ENCODE data around the gene SIVA1.
A peak's percentile ranks its signal among the peaks of the same experiment; 100 is the strongest.

SIVA1 gene

DNA sequence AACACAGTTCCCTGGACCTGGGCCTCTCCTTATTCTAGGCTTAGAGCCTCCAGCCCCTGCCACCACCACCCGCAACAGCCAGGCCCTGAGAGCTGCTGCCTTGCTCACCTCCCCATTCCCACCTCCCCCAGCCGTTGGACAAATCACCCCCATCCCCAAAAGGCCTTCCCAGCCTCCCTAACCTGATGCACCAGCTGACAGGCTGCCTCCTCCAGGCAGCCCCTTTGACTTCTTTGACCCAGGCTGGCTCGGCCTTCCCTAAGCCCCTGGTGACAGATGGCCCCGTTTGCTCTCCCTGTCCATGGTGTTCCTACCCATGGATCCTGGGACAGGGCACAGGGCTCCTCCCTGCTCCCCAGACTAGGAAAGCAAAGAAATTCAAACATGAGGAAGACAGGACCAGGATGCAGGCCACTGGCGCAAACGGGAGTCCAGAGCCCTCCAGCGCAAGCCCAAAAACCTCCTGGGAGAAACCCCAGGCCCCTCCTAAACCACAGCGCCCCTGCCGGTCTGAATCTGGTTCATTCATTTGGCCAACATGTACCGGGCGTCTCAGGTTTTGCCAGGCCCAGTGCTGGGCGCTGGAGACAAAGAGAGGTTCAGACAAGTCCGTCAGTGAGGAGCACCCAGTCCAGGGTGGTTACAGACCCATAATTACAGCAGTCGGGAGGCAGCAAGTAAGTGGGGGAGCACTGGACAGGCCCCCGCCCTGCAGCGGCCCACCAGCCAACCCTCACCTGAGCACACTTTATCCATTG is 40.2 kb downstream of the SIVA1 start:
- H3K4me1 Mint-ChIP-seq (ENCODE audit: low read depth): peaks cover 49% of the 10 kb centered on the region
- H3K27me3 Mint-ChIP-seq: no peaks in the 10 kb centered on the region
- peak overlapping the region; percentile 92 for H3K4me3 Mint-ChIP-seq
- peak overlapping the region; percentile 86 for H3K27ac Mint-ChIP-seq
- H3K36me3 Mint-ChIP-seq (ENCODE audit: low read depth): peaks cover 46% of the 10 kb centered on the region
- no peaks in the 10 kb centered on the region for H3K9me3 Mint-ChIP-seq
- DNase-seq: no peak

GRCh38 chr14:104793703-104793959 is 40.7 kb downstream of the SIVA1 start:
- Mint-ChIP-seq H3K27me3 (no peaks in the 10 kb centered on the region), H3K36me3 (ENCODE audit: low read depth) (peaks cover 43% of the 10 kb centered on the region), H3K27ac (peak overlapping the region; percentile 86), H3K9me3 (no peaks in the 10 kb centered on the region), H3K4me3 (peak overlapping the region; percentile 92), H3K4me1 (ENCODE audit: low read depth) (peaks cover 46% of the 10 kb centered on the region)
- no peak for DNase-seq

GRCh38 chr14:104794099-104794498 is 41.2 kb downstream of the SIVA1 start:
- peak; percentile 71 for DNase-seq
- Mint-ChIP-seq H3K36me3 (ENCODE audit: low read depth) (peaks cover 38% of the 10 kb centered on the region), H3K4me3 (peak overlapping the region; percentile 92), H3K9me3 (no peaks in the 10 kb centered on the region), H3K4me1 (ENCODE audit: low read depth) (peaks cover 46% of the 10 kb centered on the region), H3K27ac (peak overlapping the region; percentile 86), H3K27me3 (peaks cover 3% of the 10 kb centered on the region)

- H3K4me3 Mint-ChIP-seq: peak overlapping the region; percentile 92
- peaks cover 43% of the 10 kb centered on the region for H3K4me1 Mint-ChIP-seq (ENCODE audit: low read depth)
- no peaks in the 10 kb centered on the region for H3K9me3 Mint-ChIP-seq
- peak overlapping the region; percentile 86 for H3K27ac Mint-ChIP-seq
- DNase-seq: peak; percentile 53
- H3K27me3 Mint-ChIP-seq: peaks cover 6% of the 10 kb centered on the region
- peaks cover 33% of the 10 kb centered on the region for H3K36me3 Mint-ChIP-seq (ENCODE audit: low read depth)
Measured at GRCh38 chr14:104794631-104794992, 41.7 kb downstream of the SIVA1 start.

- peak; percentile 59 for DNase-seq
- peak within 1 kb of the TSS; percentile 92 for H3K4me3 Mint-ChIP-seq
- H3K27me3 Mint-ChIP-seq: peaks cover 6% of the 10 kb centered on the region
- no peaks in the 10 kb centered on the region for H3K9me3 Mint-ChIP-seq
- peak within 1 kb of the TSS; percentile 86 for H3K27ac Mint-ChIP-seq
- peaks cover 29% of the 10 kb centered on the region for H3K36me3 Mint-ChIP-seq (ENCODE audit: low read depth)
- peaks cover 43% of the 10 kb centered on the region for H3K4me1 Mint-ChIP-seq (ENCODE audit: low read depth)
Measured at GRCh38 chr14:104794993-104795780, 42.2 kb downstream of the SIVA1 start, which contains the start of gene AKT1. Gene AKT1, minus strand, starts transcription at chr14:104795748. Its CDS starts 3,105 bp downstream, at chr14:104792643.

DNA sequence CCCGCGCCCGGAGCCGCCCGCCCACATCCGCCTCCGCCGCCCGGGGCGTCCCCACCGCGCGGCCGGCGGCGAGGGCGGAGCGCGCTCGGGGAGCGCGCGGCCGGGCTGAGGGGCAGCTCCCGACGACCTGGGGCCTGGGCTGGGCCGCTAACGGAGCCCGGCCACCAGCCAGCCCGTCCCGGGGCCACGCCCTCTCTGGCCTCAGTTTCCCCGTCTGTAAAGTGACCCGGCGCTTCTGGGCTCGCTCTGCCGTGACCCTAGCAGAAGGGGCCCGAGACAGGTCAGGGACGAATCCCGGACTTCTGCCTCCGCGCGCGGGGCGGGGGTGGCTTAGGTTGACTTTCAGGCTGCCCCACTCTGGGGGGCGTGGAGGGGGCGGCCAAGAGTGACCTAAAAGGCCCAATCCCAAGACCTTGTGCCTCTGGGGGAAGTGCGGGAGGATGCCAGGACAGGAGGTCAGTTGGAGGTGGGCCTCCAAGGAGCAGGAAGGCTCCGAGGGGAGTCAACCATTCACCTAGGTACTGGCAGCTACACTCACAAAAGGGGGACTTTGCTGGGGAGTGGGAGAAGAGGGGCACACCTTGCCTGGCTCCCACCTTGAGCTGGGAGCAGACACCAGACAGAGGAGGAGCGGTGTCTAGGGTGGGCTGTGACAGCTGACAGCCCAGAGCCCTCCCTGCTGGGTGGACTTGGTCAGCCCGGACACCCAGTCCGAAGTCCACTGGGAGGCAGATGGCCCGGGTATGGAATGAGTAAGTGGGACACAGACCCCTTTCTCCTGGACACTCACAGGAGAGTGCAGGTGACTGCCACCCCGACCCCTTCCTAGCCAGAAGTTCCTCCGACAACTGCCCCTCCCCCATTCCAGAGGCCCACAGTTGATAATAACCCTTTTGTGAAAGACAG is 43.1 kb downstream of the SIVA1 start:
- H3K27me3 Mint-ChIP-seq: peaks cover 6% of the 10 kb centered on the region

DNA sequence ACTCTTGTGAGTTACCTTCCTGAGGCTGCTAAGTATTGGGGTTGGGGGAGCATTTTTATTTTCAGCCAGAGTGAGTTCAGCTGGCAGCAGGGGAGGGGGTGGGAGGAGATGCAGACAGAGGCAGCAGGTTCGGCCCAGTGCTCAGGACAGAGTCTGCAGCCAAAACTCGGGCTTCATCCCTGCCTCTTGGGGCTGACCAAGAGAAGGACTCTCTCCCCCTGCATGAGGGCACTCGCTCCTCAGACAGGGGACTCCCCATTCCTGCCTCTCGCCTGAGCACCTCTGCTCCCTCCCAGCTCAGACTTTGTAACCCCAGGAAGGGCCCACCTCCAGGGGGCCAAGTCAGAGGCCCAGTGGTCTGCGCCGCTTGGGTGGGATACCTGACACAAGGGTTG is 43.7 kb downstream of the SIVA1 start:
- peaks cover 44% of the 10 kb centered on the region for H3K4me1 Mint-ChIP-seq (ENCODE audit: low read depth)

More for the DNA sequence above, 43.1 kb downstream of the SIVA1 start:
- Mint-ChIP-seq H3K36me3 (ENCODE audit: low read depth) (peaks cover 24% of the 10 kb centered on the region), H3K4me3 (peak overlapping the region; percentile 72), H3K4me1 (ENCODE audit: low read depth) (peaks cover 40% of the 10 kb centered on the region), H3K9me3 (no peaks in the 10 kb centered on the region), H3K27ac (peak overlapping the region; percentile 83)
- DNase-seq: peak; percentile 76

DNA sequence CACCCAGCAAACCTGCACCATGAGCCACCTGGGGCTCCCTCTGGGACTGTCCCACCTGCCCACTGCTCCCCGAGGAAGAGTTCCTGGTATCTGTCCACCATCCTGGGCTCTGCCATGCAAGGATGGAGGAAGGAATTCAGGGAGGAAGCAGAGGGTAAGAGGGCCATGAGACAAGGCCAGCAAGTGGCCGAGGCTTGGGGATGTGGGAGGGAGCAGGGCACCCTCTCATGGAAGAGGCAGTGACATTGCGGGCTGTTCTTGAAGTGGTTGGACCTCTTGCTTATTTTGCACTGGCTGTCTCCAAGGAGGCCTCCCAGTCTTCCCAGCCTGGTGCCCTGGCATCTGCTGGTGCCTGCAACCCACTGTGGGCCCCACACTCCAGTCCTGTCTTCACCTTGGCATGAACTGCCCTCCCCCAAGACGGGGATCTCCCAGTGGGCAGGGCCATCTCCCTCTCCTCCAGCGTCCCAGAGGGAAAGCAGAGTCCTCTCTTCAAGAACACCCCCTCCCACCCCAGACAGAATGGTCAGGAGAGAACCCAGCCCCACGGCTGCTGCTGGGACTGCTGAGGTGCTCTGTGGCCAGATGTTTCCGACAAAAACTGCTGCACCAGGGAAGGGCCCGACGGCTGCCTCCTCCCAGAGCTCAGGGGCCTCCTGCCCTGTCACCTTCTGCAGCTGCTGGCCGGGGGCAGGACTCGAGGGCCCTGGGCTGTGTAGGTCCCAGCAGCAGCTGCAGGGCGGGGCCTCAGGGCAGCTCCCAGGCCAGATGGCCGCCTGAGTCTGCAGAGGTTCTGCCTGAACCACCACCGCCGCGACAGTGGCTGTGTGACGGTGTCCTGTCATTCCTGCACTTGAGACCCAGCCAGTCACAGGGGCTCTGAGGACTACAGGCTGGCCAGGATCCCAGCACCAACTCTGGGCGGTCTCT is 44.4 kb downstream of the SIVA1 start:
- H3K27me3 Mint-ChIP-seq: peaks cover 6% of the 10 kb centered on the region
- peaks cover 51% of the 10 kb centered on the region for H3K4me1 Mint-ChIP-seq (ENCODE audit: low read depth)
- DNase-seq: no peak
- H3K9me3 Mint-ChIP-seq: no peaks in the 10 kb centered on the region
- H3K27ac Mint-ChIP-seq: peak overlapping the region; percentile 33
- peaks cover 17% of the 10 kb centered on the region for H3K36me3 Mint-ChIP-seq (ENCODE audit: low read depth)
- no peak overlapping the region for H3K4me3 Mint-ChIP-seq

More for the DNA sequence above, 43.7 kb downstream of the SIVA1 start:
- Mint-ChIP-seq H3K27ac (no peak overlapping the region), H3K4me3 (peak overlapping the region; percentile 72), H3K36me3 (ENCODE audit: low read depth) (peaks cover 18% of the 10 kb centered on the region), H3K9me3 (no peaks in the 10 kb centered on the region), H3K27me3 (peaks cover 6% of the 10 kb centered on the region)
- no peak for DNase-seq

- Mint-ChIP-seq H3K36me3 (ENCODE audit: low read depth) (peaks cover 12% of the 10 kb centered on the region), H3K27me3 (peaks cover 6% of the 10 kb centered on the region), H3K4me1 (ENCODE audit: low read depth) (peaks cover 43% of the 10 kb centered on the region), H3K4me3 (no peak overlapping the region), H3K9me3 (no peaks in the 10 kb centered on the region), H3K27ac (no peak overlapping the region)
- no peak for DNase-seq
Measured at GRCh38 chr14:104798300-104799243, 45.6 kb downstream of the SIVA1 start.

DNA sequence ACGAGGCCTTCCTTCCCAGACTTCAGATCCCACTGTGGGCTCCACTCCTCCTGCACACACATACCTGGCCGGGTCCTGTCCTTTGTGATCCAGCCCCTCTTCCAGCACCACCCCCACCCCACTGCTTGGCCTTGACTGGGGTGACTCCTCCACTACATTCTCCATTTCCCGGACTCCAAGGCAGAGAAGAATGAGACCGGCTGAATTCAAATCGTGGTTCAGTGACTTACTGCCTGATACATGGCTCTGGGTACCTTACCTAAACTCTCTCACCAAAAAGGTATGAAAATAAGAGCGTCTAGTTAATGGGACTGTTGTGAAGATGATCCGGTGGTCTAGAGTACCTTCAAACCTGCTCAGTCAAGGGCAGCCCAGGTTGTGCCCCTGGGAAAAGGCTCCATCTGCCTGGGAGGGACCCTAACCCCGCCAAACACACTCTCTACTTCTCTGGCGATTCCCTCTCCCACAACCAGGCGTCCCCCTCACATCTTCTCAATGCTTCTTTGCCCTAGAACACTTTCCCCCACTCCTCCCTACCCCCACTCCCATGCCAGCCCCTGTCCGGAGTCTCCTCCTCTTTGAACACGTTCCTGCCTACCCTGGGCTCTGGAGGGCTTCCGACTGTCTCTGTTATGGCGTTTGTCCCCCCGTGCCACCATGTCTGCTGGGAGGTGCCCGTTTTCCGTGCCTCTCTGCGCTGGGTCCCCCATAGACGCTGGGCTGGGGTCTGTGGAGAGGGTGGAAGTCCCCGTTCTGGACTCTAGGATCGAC is 46.5 kb downstream of the SIVA1 start:
- Mint-ChIP-seq H3K4me1 (ENCODE audit: low read depth) (peaks cover 41% of the 10 kb centered on the region), H3K9me3 (no peaks in the 10 kb centered on the region), H3K4me3 (peak overlapping the region; percentile 59), H3K27ac (peak overlapping the region; percentile 67), H3K36me3 (ENCODE audit: low read depth) (peaks cover 7% of the 10 kb centered on the region), H3K27me3 (peaks cover 6% of the 10 kb centered on the region)
- DNase-seq: no peak

GRCh38 chr14:104800015-104800770 is 47.2 kb downstream of the SIVA1 start:
- Mint-ChIP-seq H3K27ac (peak overlapping the region; percentile 67), H3K4me1 (ENCODE audit: low read depth) (peaks cover 39% of the 10 kb centered on the region), H3K4me3 (peak overlapping the region; percentile 59), H3K9me3 (no peaks in the 10 kb centered on the region), H3K36me3 (ENCODE audit: low read depth) (peaks cover 3% of the 10 kb centered on the region), H3K27me3 (peaks cover 6% of the 10 kb centered on the region)
- DNase-seq: peak; percentile 85

All from activated T-cell treated with anti-CD3 and anti-CD28 coated beads, Interleukin-2, amount 50 U/mL, for 24 hours (primary cell).